Renal cortex interstitium (tissue), 15 donors: Measurements from ENCODE around the gene SCIN. TPM values are rescaled to one million over a fixed set of nuclear protein-coding genes. Genes with fewer than 3 reads are reported as not detected.
A peak's percentile ranks its signal among the peaks of the same experiment; 100 is the strongest.
"Not testable (repeated sequence)": the region's sequence is repeated elsewhere in the genome, so short reads cannot be mapped to it uniquely, and the experiment has no call there.

ENCODE experiments used
- DNase-seq, 11 donors: peaks; one replicate each; pipeline ENCODE4 v3.0.0-alpha.2; 2013; ENCODE audit warnings: low read depth in 9 of 11, low spot score in 4 of 11; ENCODE audit errors: extremely low read depth in 1 of 11
- long read RNA-seq, 16 experiments: transcript quantifications; one replicate each; lab custom pipeline, GENCODE V29; 2026
- polyA plus RNA-seq, 3 donors: library from polyadenylated mRNA; unstranded; fragments of 120-200 nt; gene quantifications; one replicate each; pipeline ENCODE4 v1.2.1, GENCODE V29; 2013; ENCODE audit not compliant: insufficient read length in 3 of 3

SCIN gene
- 100 to 1,000 TPM in 2 of 3 donors, 10 to 100 TPM in 1; 82.1 to 154 (median 110) TPM for polyA plus RNA-seq
- long read RNA-seq, donor 1, full-length matches to known transcripts, result 11 of 29 reads
- long read RNA-seq, donor 1, partial matches to known transcripts, result 18 of 29 reads
- long read RNA-seq, donor 1, other reads (novel, unspliced or antisense), result 0 of 29 reads
- long read RNA-seq, donor 2, full-length matches to known transcripts, result 12 of 12 reads
- long read RNA-seq, donor 2, partial matches to known transcripts, result 0 of 12 reads
- long read RNA-seq, donor 2, other reads (novel, unspliced or antisense), result 0 of 12 reads
- long read RNA-seq, donor 3, full-length matches to known transcripts, result 25 of 25 reads
- long read RNA-seq, donor 3, partial matches to known transcripts, result 0 of 25 reads
- long read RNA-seq, donor 3, other reads (novel, unspliced or antisense), result 0 of 25 reads
- long read RNA-seq, donor 4, full-length matches to known transcripts, result 18 of 18 reads
- long read RNA-seq, donor 4, partial matches to known transcripts, result 0 of 18 reads
- long read RNA-seq, donor 4, other reads (novel, unspliced or antisense), result 0 of 18 reads
- long read RNA-seq, donor 5, result 0 reads
- long read RNA-seq, donor 6, full-length matches to known transcripts, result 28 of 33 reads
- long read RNA-seq, donor 6, partial matches to known transcripts, result 5 of 33 reads
- long read RNA-seq, donor 6, other reads (novel, unspliced or antisense), result 0 of 33 reads
- long read RNA-seq, donor 7, full-length matches to known transcripts, result 18 of 54 reads
- long read RNA-seq, donor 7, partial matches to known transcripts, result 36 of 54 reads
- long read RNA-seq, donor 7, other reads (novel, unspliced or antisense), result 0 of 54 reads
- long read RNA-seq, donor 8, result 0 reads
- long read RNA-seq, donor 9, full-length matches to known transcripts, result 25 of 25 reads
- long read RNA-seq, donor 9, partial matches to known transcripts, result 0 of 25 reads
- long read RNA-seq, donor 9, other reads (novel, unspliced or antisense), result 0 of 25 reads
- long read RNA-seq, donor 10, full-length matches to known transcripts, result 19 of 53 reads
- long read RNA-seq, donor 10, partial matches to known transcripts, result 34 of 53 reads
- long read RNA-seq, donor 10, other reads (novel, unspliced or antisense), result 0 of 53 reads
- long read RNA-seq, donor 11, full-length matches to known transcripts, result 18 of 18 reads
- long read RNA-seq, donor 11, partial matches to known transcripts, result 0 of 18 reads
- long read RNA-seq, donor 11, other reads (novel, unspliced or antisense), result 0 of 18 reads
- long read RNA-seq, donor 12, full-length matches to known transcripts, result 17 of 17 reads
- long read RNA-seq, donor 12, partial matches to known transcripts, result 0 of 17 reads
- long read RNA-seq, donor 12, other reads (novel, unspliced or antisense), result 0 of 17 reads
- long read RNA-seq, donor 13, result 0 reads
- long read RNA-seq, donor 14, full-length matches to known transcripts, result 19 of 19 reads
- long read RNA-seq, donor 14, partial matches to known transcripts, result 0 of 19 reads
- long read RNA-seq, donor 14, other reads (novel, unspliced or antisense), result 0 of 19 reads
- long read RNA-seq, donor 15, full-length matches to known transcripts, result 8 of 18 reads
- long read RNA-seq, donor 15, partial matches to known transcripts, result 10 of 18 reads
- long read RNA-seq, donor 15, other reads (novel, unspliced or antisense), result 0 of 18 reads
- long read RNA-seq, donor 16, full-length matches to known transcripts, result 65 of 177 reads
- long read RNA-seq, donor 16, partial matches to known transcripts, result 112 of 177 reads
- long read RNA-seq, donor 16, other reads (novel, unspliced or antisense), result 0 of 177 reads

GRCh38 chr7:12570534-12571461, at the start of gene SCIN:
TSS of gene SCIN (plus strand) at chr7:12570720. CDS start at chr7:12570787, 67 bp downstream.
- peak in 6 of 11 donors; percentile 28 to 47 (median 36) for DNase-seq

- peak in 9 of 11 donors; percentile 28 to 60 (median 41) for DNase-seq
These were observed 45.6 kb upstream of the SCIN start for GRCh38 chr7:12524794-12525386.

- DNase-seq, result not testable (repeated sequence)
These were observed 43.8 kb upstream of the SCIN start for GRCh38 chr7:12526693-12527092.

- DNase-seq, result not testable (repeated sequence)
These were observed 42.9 kb upstream of the SCIN start for GRCh38 chr7:12527670-12528069.

- no peak for DNase-seq
These were observed 40.4 kb upstream of the SCIN start for GRCh38 chr7:12529971-12530710.

GRCh38 chr7:12531784-12532183, 38.7 kb upstream of the SCIN start:
- no peak for DNase-seq

- no peak for DNase-seq
These were observed 36.5 kb upstream of the SCIN start for GRCh38 chr7:12534046-12534445.

GRCh38 chr7:12539681-12540080, 30.8 kb upstream of the SCIN start:
- no peak for DNase-seq

GRCh38 chr7:12540850-12541249, 29.7 kb upstream of the SCIN start:
- DNase-seq, result no peak

GRCh38 chr7:12543586-12543985, 26.9 kb upstream of the SCIN start:
- no peak for DNase-seq

- no peak for DNase-seq
These were observed 21.4 kb upstream of the SCIN start for GRCh38 chr7:12549106-12549505.

- no peak for DNase-seq
These were observed 19.6 kb upstream of the SCIN start for GRCh38 chr7:12550956-12551355.

- no peak for DNase-seq
These were observed 17.6 kb upstream of the SCIN start for GRCh38 chr7:12552876-12553275.

- no peak for DNase-seq
These were observed 17.1 kb upstream of the SCIN start for GRCh38 chr7:12553416-12553815.

- DNase-seq, result no peak
These were observed 16.2 kb upstream of the SCIN start for GRCh38 chr7:12554351-12554750.

GRCh38 chr7:12554872-12555271, 15.6 kb upstream of the SCIN start:
- no peak for DNase-seq
